HCT116 (cell line): ENCODE results near the gene DENND11. TPM values are rescaled to one million over a fixed set of nuclear protein-coding genes. Genes with fewer than 3 reads are reported as not detected.

Source experiments
- ATAC-seq: fragments of 200-7000 bp; cut with Tn5 transposase; 2 replicates; pipeline ENCODE4 v1.9.1; 2020; ENCODE audit warnings: mild to moderate bottlenecking, moderate library complexity
- BruUV-seq: library from RNA; stranded (reverse); fragments of 400-500 nt; replicated peaks from 2 replicates; lab custom pipeline; 2021; lab: Mats Ljungman, UMichigan
- CTCF ChIA-PET: fragments of 300-600 bp; sonication (Branson Sonifier 250); formaldehyde crosslinking; loops from one replicate; lab custom pipeline; 2021; ENCODE audit warnings: antibody characterized with exemption; lab: Charles Lee
- POLR2A ChIA-PET: fragments of 300-600, 350-600 bp; sonication (Branson Sonifier 250); formaldehyde crosslinking; loops from one replicate; lab custom pipeline; 2021; ENCODE audit warnings: antibody characterized with exemption; lab: Charles Lee
- RAD21 ChIA-PET, 2 experiments: fragments of 300-600 bp; sonication (Branson Sonifier 250); formaldehyde crosslinking; loops; one replicate each; lab custom pipeline; 2023; ENCODE audit warnings: low total read pairs in 2 of 2; ENCODE audit not compliant: uncharacterized antibody in 2 of 2, unreplicated experiment in 2 of 2, low non-redundant PET in 1 of 2; lab: Charles Lee
- DNase-seq: peaks from one replicate; pipeline ENCODE4 v3.0.0-alpha.2; 2010; ENCODE audit warnings: low read depth, low spot score
- H2AFZ ChIP-seq: fragments of 200-600 bp; shearing (Covaris generic), sonication (generic); 2 replicates; pipeline ENCODE4 v1.6.1; 2017; ENCODE audit warnings: low read depth, mixed run types, mixed read lengths, antibody characterized with exemption, low read length; ENCODE audit not compliant: poor library complexity, severe bottlenecking
- H3K27ac ChIP-seq: 2 replicates; pipeline ENCODE4 v1.5.1; 2012; ENCODE audit warnings: low read depth, low read length
- H3K27me3 ChIP-seq: fragments of 200-600 bp; sonication (generic); 2 replicates; pipeline ENCODE4 v1.6.1; 2016; ENCODE audit warnings: mixed run types, low read length, mixed read lengths; ENCODE audit not compliant: insufficient read depth
- H3K36me3 ChIP-seq, 2 experiments: fragments of 200-500 bp in 1 of 2; fragments of 200-600 bp in 1 of 2; sonication (Bioruptor generic) in 1 of 2; sonication (generic) in 1 of 2; 2 replicates each; pipeline versions ENCODE4 v1.5.1 to v1.6.1; 2014 to 2016; ENCODE audit warnings: low read length in 2 of 2, inconsistent platforms in 1 of 2, mixed read lengths in 1 of 2, mixed run types in 1 of 2; ENCODE audit not compliant: insufficient read depth in 2 of 2, control insufficient read depth in 1 of 2
- H3K4me1 ChIP-seq, 2 experiments: fragments of 200-600 bp in 1 of 2; sonication (generic) in 1 of 2; 2 replicates each; pipeline versions ENCODE4 v1.5.1 to v1.6.1; 2012 to 2017; ENCODE audit warnings: low read length in 2 of 2, inconsistent platforms in 1 of 2, mild to moderate bottlenecking in 1 of 2, mixed read lengths in 1 of 2, mixed run types in 1 of 2, moderate library complexity in 1 of 2; ENCODE audit not compliant: insufficient read depth in 2 of 2, control insufficient read depth in 1 of 2
- H3K4me2 ChIP-seq: fragments of 200-600 bp; sonication (generic); 2 replicates; pipeline ENCODE4 v1.6.1; 2017; ENCODE audit warnings: mixed run types, low read length, mixed read lengths
- H3K4me3 ChIP-seq, 2 experiments: fragments of 200-600 bp in 1 of 2; sonication (generic) in 1 of 2; replicated peaks in 1 of 2; 2 replicates each; pipeline ENCODE4 v1.5.1; 2011 to 2016; ENCODE audit warnings: low read length in 2 of 2, control low read depth in 1 of 2, low read depth in 1 of 2, mild to moderate bottlenecking in 1 of 2, mixed read lengths in 1 of 2, mixed run types in 1 of 2
- H3K79me2 ChIP-seq: fragments of 200-600 bp; sonication (generic); 2 replicates; pipeline ENCODE4 v1.6.1; 2017; ENCODE audit warnings: mild to moderate bottlenecking, mixed run types, low read length, moderate library complexity, mixed read lengths; ENCODE audit not compliant: insufficient read depth
- H3K9ac ChIP-seq: fragments of 200-600 bp; sonication (generic); 2 replicates; pipeline ENCODE4 v1.6.1; 2016; ENCODE audit warnings: low read length, mixed read lengths
- H3K9me2 ChIP-seq: fragments of 200-600 bp; sonication (generic), shearing (Covaris generic); 2 replicates; pipeline ENCODE4 v1.6.1; 2017; ENCODE audit warnings: mixed run types, mild to moderate bottlenecking, moderate library complexity; ENCODE audit not compliant: insufficient read depth
- H3K9me3 ChIP-seq, 2 experiments: fragments of 200-500 bp in 1 of 2; fragments of 200-600 bp in 1 of 2; sonication (Bioruptor generic) in 1 of 2; sonication (generic) in 1 of 2; 2 replicates each; pipeline ENCODE4 v1.6.1; 2014 to 2017; ENCODE audit warnings: low read length in 2 of 2, mixed read lengths in 2 of 2, inconsistent platforms in 1 of 2, low read depth in 1 of 2, mild to moderate bottlenecking in 1 of 2, mixed run types in 1 of 2, moderate library complexity in 1 of 2; ENCODE audit not compliant: control insufficient read depth in 1 of 2, insufficient read depth in 1 of 2
- H4K20me1 ChIP-seq: fragments of 200-600 bp; sonication (generic), shearing (Covaris generic); 2 replicates; pipeline ENCODE4 v1.6.1; 2017; ENCODE audit warnings: mixed run types, mild to moderate bottlenecking, moderate library complexity; ENCODE audit not compliant: insufficient read depth
- CTCF ChIP-seq, 3 experiments: fragments of 200-600 bp in 1 of 3; sonication (generic) in 1 of 3; IDR thresholded peaks in 2 of 3; conservative IDR thresholded peaks in 1 of 3; 2 replicates each; pipeline ENCODE4 v1.5.1; 2012 to 2017; ENCODE audit warnings: low read depth in 2 of 3, low read length in 2 of 3, antibody characterized with exemption in 1 of 3, borderline replicate concordance in 1 of 3, control low read depth in 1 of 3, mild to moderate bottlenecking in 1 of 3, mixed read lengths in 1 of 3, mixed run types in 1 of 3, moderate library complexity in 1 of 3; ENCODE audit not compliant: insufficient read depth in 1 of 3
- EZH2 ChIP-seq: fragments of 200-600 bp; sonication (generic); IDR thresholded peaks from 2 replicates; pipeline ENCODE4 v1.6.1; 2017; ENCODE audit warnings: antibody characterized with exemption, mixed run types
- FOSL1 ChIP-seq: IDR thresholded peaks from 2 replicates; pipeline ENCODE4 v1.6.1; 2012; ENCODE audit warnings: low read depth
- POLR2A ChIP-seq: IDR thresholded peaks from 2 replicates; pipeline ENCODE4 v1.7.0; 2011; ENCODE audit warnings: borderline replicate concordance; ENCODE audit not compliant: insufficient read depth, insufficient read length; ENCODE audit errors: extremely low read depth
- POLR2AphosphoS5 ChIP-seq: IDR thresholded peaks from 2 replicates; pipeline ENCODE4 v1.6.1; 2011; ENCODE audit warnings: mild to moderate bottlenecking, low read depth, low read length, moderate library complexity
- REST ChIP-seq: IDR thresholded peaks from 2 replicates; pipeline ENCODE4 v1.6.1; 2012; ENCODE audit warnings: low read depth
- SP1 ChIP-seq: IDR thresholded peaks from 2 replicates; pipeline ENCODE4 v1.6.1; 2012; ENCODE audit warnings: low read depth
- SRF ChIP-seq: IDR thresholded peaks from 2 replicates; pipeline ENCODE4 v1.6.1; 2012; ENCODE audit warnings: low read depth
- intact Hi-C: fragments of 100-400 bp; cut with micrococcal nuclease; formaldehyde crosslinking; loops from 2 replicates; pipeline ENCODE4 v1.10.0; 2022
- total RNA-seq: library from RNA; stranded (reverse); gene quantifications from one replicate; pipeline ENCODE4 v1.2.1, GENCODE V29; 2021; ENCODE audit not compliant: unreplicated experiment
- TF ChIP-seq, protein P1 (sequence below): IDR thresholded peaks from 2 replicates; pipeline ENCODE4 v1.6.1; 2012

Gene DENND11
- total RNA-seq, 1 experiment from 2014 or later = 23.4 TPM

GRCh38 chr7:141666071-141666470 is 35.9 kb downstream of the DENND11 start:
- BruUV-seq = no TSS peak

More at GRCh38 chr7:141666071-141666470, 35.9 kb downstream of the DENND11 start:
- CTCF ChIA-PET = interaction anchor here (1.1 kb wide), 1 partner anchor 11 kb away, joined by 3 read pairs; no protein-coding TSS in a partner anchor
- peaks cover 7 to 19% of the 10 kb centered on the region in 2 experiments; a peak in 3 of 4 replicates for H3K36me3 ChIP-seq
- DNase-seq (no peak), ATAC-seq (no peak)
- no peak overlapping the region for H3K4me2 ChIP-seq
- H4K20me1 ChIP-seq = no peaks in the 10 kb centered on the region
- peaks cover 0 to 7% of the 10 kb centered on the region in 2 experiments; a peak in 1 of 4 replicates for H3K4me1 ChIP-seq
- no peaks in the 10 kb centered on the region for H3K9me2 ChIP-seq
- no peak overlapping the region for H3K4me3 ChIP-seq
- H3K27ac ChIP-seq = no peak overlapping the region
- no peak overlapping the region for H3K9ac ChIP-seq
- intact Hi-C loops = no loop called here
- POLR2A ChIA-PET = no interaction called here
- no peak overlapping the region for H2AFZ ChIP-seq
- no peaks in the 10 kb centered on the region for H3K79me2 ChIP-seq
- TF ChIP-seq POLR2AphosphoS5 (no peak), FOSL1 (no peak), REST (no peak), EZH2 (no peak), POLR2A (no peak), CTCF (IDR thresholded peaks at IDR 0.05 in 2 of 3, conservative IDR thresholded peaks at IDR 0.05 in 1 of 3; ENCODE audit: borderline replicate concordance in 1 of 3, insufficient read depth in 1 of 3, low read depth in 2 of 3, low read length in 2 of 3) (no peak), SP1 (no peak), SRF (no peak)
- TF ChIP-seq, protein P1, sequence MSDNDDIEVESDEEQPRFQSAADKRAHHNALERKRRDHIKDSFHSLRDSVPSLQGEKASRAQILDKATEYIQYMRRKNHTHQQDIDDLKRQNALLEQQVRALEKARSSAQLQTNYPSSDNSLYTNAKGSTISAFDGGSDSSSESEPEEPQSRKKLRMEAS = no peak
- H3K27me3 ChIP-seq = no peaks in the 10 kb centered on the region
- H3K9me3 ChIP-seq = no peaks in the 10 kb centered on the region
- RAD21 ChIA-PET = no interaction called here
